ENCODE data around the gene ENHO.

The ENHO gene

GRCh38 chr9:34522971-34523797 lies at the start of gene ENHO:
TSS of gene ENHO (minus strand) at chr9:34522990. CDS start at chr9:34521695, 1,295 bp downstream.
- DNase-seq, result peak; percentile 95

DNA sequence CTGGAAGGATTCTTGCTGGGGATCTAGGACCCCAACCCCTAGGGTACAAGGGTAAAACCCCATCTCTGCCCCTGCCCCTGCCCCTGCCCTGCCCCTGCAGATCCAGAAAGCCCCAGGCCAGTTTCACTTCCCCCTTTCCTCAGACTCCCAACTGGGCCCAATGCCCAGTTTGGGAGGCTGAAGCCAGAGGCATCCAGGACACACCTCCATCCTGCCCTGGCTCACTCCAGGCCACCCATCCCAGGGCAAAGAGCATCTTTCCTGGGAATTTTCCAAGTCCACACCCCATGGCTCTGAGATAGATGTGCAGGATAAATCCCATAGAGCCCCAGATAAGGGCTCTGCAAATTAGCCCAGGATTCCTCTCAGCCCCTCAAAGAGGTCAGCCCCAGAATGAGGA lies 49.3 kb upstream of the ENHO start:
- DNase-seq, result no peak

DNA sequence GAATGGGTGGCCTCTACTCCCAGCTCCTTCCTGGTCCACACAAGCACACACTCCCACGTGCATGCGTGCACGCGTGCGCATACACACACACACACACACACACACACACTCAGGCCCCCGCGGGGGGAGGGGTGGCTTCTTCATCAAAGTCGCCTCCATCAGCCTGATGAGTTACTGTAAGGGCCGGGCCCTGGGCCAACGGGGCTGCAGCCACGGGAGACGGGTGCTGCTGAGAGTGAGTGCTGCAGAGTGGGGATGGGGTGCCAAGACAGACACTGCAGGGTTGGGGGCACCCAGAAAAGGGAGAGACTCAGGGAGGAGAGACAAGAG lies 48.7 kb upstream of the ENHO start:
- peak; percentile 53 for DNase-seq

DNA sequence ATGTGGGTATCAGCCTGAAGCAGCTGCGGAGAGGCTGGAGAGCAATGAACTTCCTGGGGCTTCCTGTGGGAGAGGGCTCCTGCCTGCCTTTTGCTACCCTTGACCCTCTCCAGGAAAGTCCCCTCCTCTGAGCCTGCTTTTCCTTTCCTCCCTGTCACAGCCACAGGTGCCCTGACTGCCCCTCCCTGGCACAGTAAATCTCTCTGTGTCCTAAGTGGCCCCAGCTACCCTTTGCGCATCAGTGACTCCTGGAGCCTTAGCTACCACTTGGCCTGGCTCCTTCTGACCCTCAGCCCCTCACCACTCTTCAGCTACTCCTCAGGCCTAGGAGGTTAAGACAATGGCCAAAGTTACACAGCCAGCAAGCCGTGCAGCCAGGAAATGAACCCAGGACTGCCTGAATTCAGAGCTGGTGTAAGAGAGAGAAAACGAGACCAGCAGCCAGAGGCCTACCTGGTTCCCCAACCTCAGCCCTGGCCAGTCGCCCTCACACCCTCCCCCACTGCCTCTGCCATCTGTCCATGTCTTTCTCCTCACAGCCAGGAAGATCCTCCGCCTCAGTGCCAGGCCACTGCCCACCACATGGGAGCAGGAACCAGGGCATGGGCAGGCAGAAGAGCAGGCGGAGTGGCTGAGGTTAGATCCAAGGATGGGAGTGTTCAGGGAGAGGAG lies 48.2 kb upstream of the ENHO start:
- DNase-seq, result no peak

DNA sequence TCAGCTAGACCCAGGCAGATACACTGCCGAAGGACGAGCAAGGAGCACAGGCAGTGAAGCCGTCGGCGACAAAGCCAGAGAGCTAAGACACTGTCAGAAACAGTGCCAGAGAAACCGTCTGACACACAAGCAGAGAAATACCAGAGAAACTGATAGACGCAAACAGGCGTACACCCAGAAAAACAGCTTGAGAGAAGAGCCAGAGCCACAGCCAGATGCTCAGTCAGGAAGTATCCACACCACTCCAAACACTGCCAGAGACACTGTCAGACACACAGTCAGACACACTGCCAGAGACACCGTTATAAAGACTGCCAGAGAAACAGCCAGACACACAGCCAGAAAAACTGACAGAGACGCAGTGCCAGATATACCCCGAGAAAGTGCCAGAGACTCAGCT lies 47.6 kb upstream of the ENHO start:
- DNase-seq, result no peak

DNA sequence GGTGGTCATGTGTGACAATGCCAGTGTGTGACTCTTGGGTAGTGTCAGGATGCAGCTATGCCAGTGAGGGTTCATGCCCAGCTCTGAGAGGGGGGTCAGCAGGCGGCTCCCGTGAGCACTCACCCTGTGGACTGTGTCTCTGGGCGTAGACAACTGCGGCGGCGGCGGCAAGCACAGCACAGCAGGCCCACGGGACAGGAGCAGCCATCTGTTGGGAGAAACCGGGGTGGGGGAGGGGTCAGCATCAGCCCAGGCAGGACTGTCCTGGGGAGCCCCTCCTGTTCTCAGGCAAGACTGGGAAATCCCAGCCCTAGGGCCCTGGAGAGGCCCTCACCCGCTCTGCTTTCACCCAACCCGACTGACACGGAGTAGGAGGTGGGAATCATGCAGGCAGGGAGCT lies 46.0 kb upstream of the ENHO start:
- no peak for DNase-seq

- no peak for DNase-seq
Measured at GRCh38 chr9:34568133-34568532, 45.3 kb upstream of the ENHO start.

GRCh38 chr9:34566972-34567371 lies 44.2 kb upstream of the ENHO start:
- DNase-seq, result no peak

- peak; percentile 74 for DNase-seq
Measured at GRCh38 chr9:34566322-34566721, 43.5 kb upstream of the ENHO start.

DNA sequence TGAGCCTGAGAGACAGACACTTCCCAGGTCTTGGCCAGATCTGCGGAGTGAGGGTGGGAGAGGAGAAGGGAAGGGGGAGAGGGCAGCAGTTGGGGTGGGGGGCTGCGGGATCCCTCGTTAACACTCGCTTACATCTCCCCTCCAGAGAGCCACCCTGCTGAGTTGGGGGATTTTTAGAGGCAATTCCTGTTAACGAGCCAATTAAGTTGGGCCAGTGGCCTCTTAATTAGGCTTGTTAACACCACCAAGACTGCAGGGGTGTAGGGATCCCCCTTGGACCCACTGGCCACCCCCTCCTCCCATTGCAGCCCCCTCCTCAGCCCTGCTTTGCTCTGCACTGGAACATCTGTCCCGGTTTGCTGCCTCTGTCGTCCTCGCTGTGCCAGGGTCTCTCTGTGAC lies 43.1 kb upstream of the ENHO start:
- no peak for DNase-seq

DNA sequence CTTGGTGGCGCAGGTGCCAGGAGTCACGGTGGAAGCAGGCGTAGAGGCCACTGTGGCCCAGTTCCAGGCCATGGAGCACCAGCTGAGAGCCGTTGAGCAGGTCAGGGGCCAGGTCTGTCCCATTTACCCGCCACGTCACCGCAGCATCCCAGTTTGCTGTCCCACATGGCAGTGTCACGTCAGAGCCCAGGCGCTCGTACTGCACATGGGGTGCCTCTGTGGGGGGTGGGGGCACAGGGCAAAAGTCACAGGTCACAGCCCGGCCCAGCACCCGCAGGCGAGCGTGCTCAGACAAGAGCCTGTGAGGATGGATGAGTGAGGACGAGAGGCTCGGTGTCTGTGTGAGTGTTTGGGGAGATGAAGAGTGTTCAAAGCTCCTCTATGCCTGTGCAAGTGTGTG lies 41.8 kb upstream of the ENHO start:
- no peak for DNase-seq

DNA sequence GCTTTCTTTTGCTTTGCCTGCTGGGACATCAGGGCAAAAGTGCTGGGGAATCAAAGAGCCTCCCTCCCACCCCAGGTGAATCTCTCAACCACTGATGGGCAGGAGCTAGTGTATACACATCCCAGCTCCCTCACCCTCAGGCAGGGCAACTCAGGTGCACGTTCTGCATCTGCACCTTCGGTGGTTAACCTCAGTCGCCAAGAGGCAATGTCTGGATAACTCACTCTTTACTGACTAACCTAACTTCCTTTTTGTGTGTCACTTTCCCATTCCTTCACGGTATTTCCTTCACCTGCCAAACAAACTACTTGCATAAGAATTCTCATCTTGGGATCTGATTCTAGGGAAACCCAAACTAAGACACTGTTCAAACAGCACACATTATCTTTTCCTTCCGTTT lies 40.5 kb upstream of the ENHO start:
- DNase-seq, result no peak

GRCh38 chr9:34562135-34562745 lies 39.5 kb upstream of the ENHO start:
- no peak for DNase-seq

DNA sequence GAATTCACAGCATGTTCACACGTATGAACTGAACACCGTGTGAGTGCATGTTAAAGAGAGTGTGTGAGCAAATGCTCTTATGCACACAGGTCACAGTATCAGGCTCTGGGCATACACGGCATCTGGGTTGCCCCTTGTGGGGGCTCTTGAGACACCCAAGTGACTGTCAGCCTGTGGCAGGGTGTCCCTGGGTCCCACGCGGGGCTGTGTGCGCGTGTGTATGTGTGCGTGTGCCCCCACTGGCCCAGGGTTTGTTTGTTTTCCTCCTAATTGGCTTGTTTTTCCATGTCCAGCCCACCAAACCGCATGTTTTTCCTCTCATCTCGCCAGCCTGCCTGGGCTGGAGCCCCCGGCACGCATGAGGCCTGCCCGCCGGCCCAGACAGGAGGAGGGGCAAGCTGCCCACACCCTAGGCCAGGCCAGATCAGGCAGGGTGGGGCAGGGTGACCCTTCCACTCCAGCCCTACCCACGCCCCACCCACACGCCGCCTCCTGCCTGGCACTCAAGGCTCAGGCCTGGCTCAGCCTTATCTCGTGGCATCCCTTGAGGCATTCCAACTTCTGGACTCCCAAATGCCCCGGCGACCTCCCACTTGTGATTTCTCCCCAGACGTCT lies 37.9 kb upstream of the ENHO start:
- peak; percentile 36 for DNase-seq

- DNase-seq, result peak; percentile 79
Measured at GRCh38 chr9:34559624-34560455, 37.0 kb upstream of the ENHO start.

DNA sequence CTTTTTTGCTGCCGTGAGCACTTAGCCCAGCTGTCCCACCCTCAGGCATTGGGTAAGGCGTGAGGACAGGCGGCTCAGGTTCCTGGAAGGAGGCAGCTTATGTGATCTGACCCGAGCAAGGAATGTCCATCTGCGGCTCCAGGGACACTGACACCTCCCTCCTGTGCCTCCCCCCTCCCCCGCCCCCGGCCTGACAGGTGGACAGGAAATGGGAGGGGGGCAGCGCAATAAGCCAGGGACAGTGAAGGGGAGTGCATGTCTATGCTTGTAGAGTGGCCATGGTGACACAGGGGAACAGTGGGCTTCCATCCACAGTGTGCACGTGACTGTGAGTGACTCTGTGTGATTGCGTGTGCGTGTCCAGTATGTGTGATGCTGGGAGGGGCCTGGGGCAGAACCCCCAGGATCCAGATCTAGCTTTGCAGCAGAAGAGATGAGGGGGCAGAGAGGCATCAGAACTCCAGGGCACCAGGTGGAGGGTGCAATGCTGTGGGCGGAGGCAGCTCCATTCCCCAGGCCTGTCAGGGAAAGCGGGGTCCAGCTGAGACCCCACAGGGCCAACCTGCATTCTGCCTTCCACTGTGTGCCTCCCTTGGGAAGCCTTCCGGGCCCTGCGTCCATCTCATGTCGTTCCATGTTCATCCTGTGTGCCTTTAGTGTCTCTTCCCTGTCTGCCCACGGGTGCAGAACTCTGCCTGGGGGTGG lies 36.3 kb upstream of the ENHO start:
- peak; percentile 82 for DNase-seq

GRCh38 chr9:34558364-34558763 lies 35.6 kb upstream of the ENHO start:
- no peak for DNase-seq

GRCh38 chr9:34557426-34558321 lies 34.9 kb upstream of the ENHO start:
- DNase-seq, result no peak

- DNase-seq, result peak; percentile 24
Measured at GRCh38 chr9:34556949-34557348, 34.2 kb upstream of the ENHO start.

- DNase-seq, result no peak
Measured at GRCh38 chr9:34555936-34556525, 33.2 kb upstream of the ENHO start.

DNA sequence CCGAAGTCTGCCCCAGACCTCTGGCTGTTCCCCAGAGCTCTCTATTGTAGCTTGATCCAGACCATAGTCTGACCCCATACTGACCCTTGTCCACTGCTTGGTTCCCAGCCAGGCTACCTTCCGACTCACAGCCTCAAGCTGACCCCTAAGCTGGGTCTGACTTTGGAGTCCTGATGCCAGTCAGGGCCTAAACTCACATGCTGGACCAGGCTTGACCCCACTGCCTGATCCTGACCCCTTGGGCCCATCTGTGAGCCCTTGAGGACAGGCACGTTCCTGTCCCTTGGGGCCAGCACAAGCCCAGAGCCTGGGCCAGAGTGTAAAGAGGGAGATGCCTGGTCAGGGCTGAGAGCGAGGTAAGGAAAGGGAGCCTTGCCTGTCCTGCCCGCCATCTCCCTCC lies 32.7 kb upstream of the ENHO start:
- DNase-seq, result peak; percentile 19

All from right hindlimb (tissue), 1 donor.